SK-MEL-5 (cell line): ENCODE data around the gene ADAM8. TPM values are rescaled to one million over a fixed set of nuclear protein-coding genes. Genes with fewer than 3 reads are reported as not detected.

Experiments used
- DNase-seq: peaks from one replicate; pipeline ENCODE4 v3.0.0-alpha.2; 2016; ENCODE audit warnings: low read depth, low spot score
- in situ Hi-C: cut with HindIII; loops from 2 replicates; pipeline ENCODE4 v1.10.0; 2016; ENCODE audit warnings: low sequenced_read_pairs, high pct_unique_total_duplicates, low pct_unique_long_range_greater_than_20kb
- total RNA-seq: library from RNA; depleted of rRNA; stranded (reverse); fragments of >200 nt; shearing (Covaris generic); gene quantifications from 2 replicates; pipeline ENCODE4 v1.2.3, GENCODE V29; 2014; rRNA removed

The ADAM8 gene
- total RNA-seq, 1 experiment from 2014 or later: 0.05 TPM

GRCh38 chr10:133214468-133215410 lies 61.9 kb downstream of the ADAM8 start:
- in situ Hi-C loops: no loop called here
- DNase-seq: no peak

GRCh38 chr10:133213641-133214467 lies 62.8 kb downstream of the ADAM8 start:
- in situ Hi-C loops: no loop called here
- no peak for DNase-seq

- DNase-seq: no peak
- in situ Hi-C loops: no loop called here
These were observed 63.7 kb downstream of the ADAM8 start for GRCh38 chr10:133212853-133213494.

Other genes starting within 250 kb of the ADAM8 start
- not detected in 2 replicates for gene ADGRA1, start 188.9 kb downstream of the ADAM8 start, total RNA-seq
- 0.34 and 0.45 TPM in 2 replicates for gene KNDC1, start 116.6 kb downstream of the ADAM8 start, total RNA-seq
- gene UTF1, start 46.7 kb downstream of the ADAM8 start, total RNA-seq: not detected in 2 replicates
- not detected in 2 replicates for gene VENTX, start 39.0 kb downstream of the ADAM8 start, total RNA-seq
- gene TUBGCP2, start 32.0 kb upstream of the ADAM8 start, total RNA-seq: 28.7 and 33.1 TPM in 2 replicates
- gene ZNF511, start 32.0 kb upstream of the ADAM8 start, total RNA-seq: 15.2 and 28.1 TPM in 2 replicates
- gene CALY, start 60.0 kb upstream of the ADAM8 start, total RNA-seq: not detected in 2 replicates
- gene PRAP1, start 70.5 kb upstream of the ADAM8 start, total RNA-seq: not detected in 2 replicates
- 22.1 and 30.2 TPM in 2 replicates for gene FUOM, start 81.2 kb upstream of the ADAM8 start, total RNA-seq
- gene ECHS1, start 96.5 kb upstream of the ADAM8 start, total RNA-seq: 80.6 and 90.4 TPM in 2 replicates
- 0.83 and 1.0 TPM in 2 replicates for gene PAOX, start 102.4 kb upstream of the ADAM8 start, total RNA-seq
- 34.9 and 38.5 TPM in 2 replicates for gene MTG1, start 117.3 kb upstream of the ADAM8 start, total RNA-seq
- gene SPRN, start 147.8 kb upstream of the ADAM8 start, total RNA-seq: not detected in 2 replicates
- 0.29 and 0.37 TPM in 2 replicates for gene SCART1, start 177.1 kb upstream of the ADAM8 start, total RNA-seq